Stomach smooth muscle (tissue), 2 donors: ENCODE measurements around the gene SST.
"Not testable (repeated sequence)": the region's sequence is repeated elsewhere in the genome, so short reads cannot be mapped to it uniquely, and the experiment has no call there.

ENCODE experiments used
- H3K27ac ChIP-seq: one replicate; pipeline ENCODE4 v1.7.0; 2013; ENCODE audit warnings: mild to moderate bottlenecking, low read length, inconsistent platforms
- H3K27me3 ChIP-seq, 2 donors: one replicate each; pipeline ENCODE4 v1.7.0; 2013; ENCODE audit warnings: low read length in 2 of 2; ENCODE audit not compliant: insufficient read depth in 2 of 2, control insufficient read depth in 1 of 2
- H3K36me3 ChIP-seq, 2 donors: one replicate each; pipeline ENCODE4 v1.7.0; 2013; ENCODE audit warnings: low read length in 2 of 2; ENCODE audit not compliant: control insufficient read depth in 2 of 2, insufficient read depth in 2 of 2
- H3K4me1 ChIP-seq: one replicate; pipeline ENCODE4 v1.7.0; 2013; ENCODE audit warnings: low read length; ENCODE audit not compliant: control insufficient read depth, insufficient read depth
- H3K4me3 ChIP-seq, 2 donors: one replicate each; pipeline ENCODE4 v1.7.0; 2013; ENCODE audit warnings: low read length in 2 of 2
- H3K9ac ChIP-seq, 2 donors: one replicate each; pipeline ENCODE4 v1.7.0; 2013; ENCODE audit warnings: low read length in 2 of 2, mild to moderate bottlenecking in 1 of 2
- H3K9me3 ChIP-seq, 2 donors: one replicate each; pipeline ENCODE4 v1.7.0; 2013; ENCODE audit warnings: low read length in 2 of 2; ENCODE audit not compliant: control insufficient read depth in 2 of 2
- donor health status: healthy.
- donor health status: Pancreatic carcinoma.

Gene SST

GRCh38 chr3:187684880-187685279 lies 14.7 kb upstream of the SST start:
- H3K4me1 ChIP-seq: no peaks in the 10 kb centered on the region
- H3K27me3 ChIP-seq: peaks cover 0 to 4% of the 10 kb centered on the region in 2 donors
- no peak overlapping the region for H3K27ac ChIP-seq
- peaks cover 5 to 6% of the 10 kb centered on the region in 2 donors for H3K9me3 ChIP-seq
- H3K36me3 ChIP-seq: no peaks in the 10 kb centered on the region
- H3K9ac ChIP-seq: no peak overlapping the region
- H3K4me3 ChIP-seq: no peak overlapping the region

GRCh38 chr3:187684444-187684843 lies 14.2 kb upstream of the SST start:
- no peaks in the 10 kb centered on the region for H3K36me3 ChIP-seq
- H3K27ac ChIP-seq: no peak overlapping the region
- H3K9me3 ChIP-seq: peaks cover 5 to 6% of the 10 kb centered on the region in 2 donors
- H3K4me3 ChIP-seq: no peak overlapping the region
- H3K9ac ChIP-seq: no peak overlapping the region
- H3K4me1 ChIP-seq: no peaks in the 10 kb centered on the region
- H3K27me3 ChIP-seq: peaks cover 0 to 4% of the 10 kb centered on the region in 2 donors

GRCh38 chr3:187681756-187682155 lies 11.6 kb upstream of the SST start:
- H3K4me1 ChIP-seq, H3K36me3 ChIP-seq, H3K27me3 ChIP-seq: not testable (repeated sequence)

GRCh38 chr3:187679638-187680396 lies 9.6 kb upstream of the SST start:
- Histone ChIP-seq H3K27me3 (no peaks in the 10 kb centered on the region), H3K9me3 (no peaks in the 10 kb centered on the region), H3K36me3 (no peaks in the 10 kb centered on the region), H3K4me1 (no peaks in the 10 kb centered on the region), H3K4me3 (no peak overlapping the region), H3K9ac (no peak overlapping the region), H3K27ac (no peak overlapping the region)

More at GRCh38 chr3:187681756-187682155, 11.6 kb upstream of the SST start:
- not testable (repeated sequence) for H3K9me3 ChIP-seq, H3K27ac ChIP-seq, H3K4me3 ChIP-seq, H3K9ac ChIP-seq

GRCh38 chr3:187678726-187679268 lies 8.6 kb upstream of the SST start:
- Histone ChIP-seq H3K36me3 (no peaks in the 10 kb centered on the region), H3K27me3 (no peaks in the 10 kb centered on the region), H3K27ac (no peak overlapping the region), H3K4me3 (no peak overlapping the region), H3K4me1 (no peaks in the 10 kb centered on the region), H3K9ac (no peak overlapping the region), H3K9me3 (no peaks in the 10 kb centered on the region)

GRCh38 chr3:187677604-187678003 lies 7.4 kb upstream of the SST start:
- no peak overlapping the region for H3K27ac ChIP-seq
- H3K9ac ChIP-seq: no peak overlapping the region
- no peaks in the 10 kb centered on the region for H3K36me3 ChIP-seq
- no peaks in the 10 kb centered on the region for H3K27me3 ChIP-seq
- H3K4me3 ChIP-seq: no peak overlapping the region
- H3K9me3 ChIP-seq: no peaks in the 10 kb centered on the region
- no peaks in the 10 kb centered on the region for H3K4me1 ChIP-seq

- Histone ChIP-seq H3K4me1 (no peaks in the 10 kb centered on the region), H3K9me3 (no peaks in the 10 kb centered on the region), H3K36me3 (no peaks in the 10 kb centered on the region), H3K9ac (no peak overlapping the region), H3K27ac (no peak overlapping the region), H3K4me3 (no peak overlapping the region), H3K27me3 (peaks cover 0 to 7% of the 10 kb centered on the region in 2 donors)
Measured at GRCh38 chr3:187673012-187673411, 2.8 kb upstream of the SST start.

GRCh38 chr3:187667526-187667925 lies 2.7 kb downstream of the SST start:
- Histone ChIP-seq H3K9me3 (no peaks in the 10 kb centered on the region), H3K27me3 (peaks cover 0 to 7% of the 10 kb centered on the region in 2 donors), H3K4me1 (no peaks in the 10 kb centered on the region), H3K4me3 (no peak overlapping the region), H3K36me3 (no peaks in the 10 kb centered on the region), H3K27ac (no peak overlapping the region), H3K9ac (no peak overlapping the region)

GRCh38 chr3:187665764-187666402 lies 4.3 kb downstream of the SST start:
- Histone ChIP-seq H3K4me3 (no peak overlapping the region), H3K27me3 (peaks cover 0 to 3% of the 10 kb centered on the region in 2 donors), H3K36me3 (no peaks in the 10 kb centered on the region), H3K9me3 (no peaks in the 10 kb centered on the region), H3K9ac (no peak overlapping the region), H3K27ac (no peak overlapping the region), H3K4me1 (no peaks in the 10 kb centered on the region)

- Histone ChIP-seq H3K27ac (no peak overlapping the region), H3K9me3 (no peaks in the 10 kb centered on the region), H3K4me1 (no peaks in the 10 kb centered on the region), H3K4me3 (no peak overlapping the region), H3K9ac (no peak overlapping the region), H3K36me3 (no peaks in the 10 kb centered on the region), H3K27me3 (no peaks in the 10 kb centered on the region)
Measured at GRCh38 chr3:187665010-187665409, 5.2 kb downstream of the SST start.
